Measurements from ENCODE around the gene CFAP61.

The CFAP61 gene

DNA sequence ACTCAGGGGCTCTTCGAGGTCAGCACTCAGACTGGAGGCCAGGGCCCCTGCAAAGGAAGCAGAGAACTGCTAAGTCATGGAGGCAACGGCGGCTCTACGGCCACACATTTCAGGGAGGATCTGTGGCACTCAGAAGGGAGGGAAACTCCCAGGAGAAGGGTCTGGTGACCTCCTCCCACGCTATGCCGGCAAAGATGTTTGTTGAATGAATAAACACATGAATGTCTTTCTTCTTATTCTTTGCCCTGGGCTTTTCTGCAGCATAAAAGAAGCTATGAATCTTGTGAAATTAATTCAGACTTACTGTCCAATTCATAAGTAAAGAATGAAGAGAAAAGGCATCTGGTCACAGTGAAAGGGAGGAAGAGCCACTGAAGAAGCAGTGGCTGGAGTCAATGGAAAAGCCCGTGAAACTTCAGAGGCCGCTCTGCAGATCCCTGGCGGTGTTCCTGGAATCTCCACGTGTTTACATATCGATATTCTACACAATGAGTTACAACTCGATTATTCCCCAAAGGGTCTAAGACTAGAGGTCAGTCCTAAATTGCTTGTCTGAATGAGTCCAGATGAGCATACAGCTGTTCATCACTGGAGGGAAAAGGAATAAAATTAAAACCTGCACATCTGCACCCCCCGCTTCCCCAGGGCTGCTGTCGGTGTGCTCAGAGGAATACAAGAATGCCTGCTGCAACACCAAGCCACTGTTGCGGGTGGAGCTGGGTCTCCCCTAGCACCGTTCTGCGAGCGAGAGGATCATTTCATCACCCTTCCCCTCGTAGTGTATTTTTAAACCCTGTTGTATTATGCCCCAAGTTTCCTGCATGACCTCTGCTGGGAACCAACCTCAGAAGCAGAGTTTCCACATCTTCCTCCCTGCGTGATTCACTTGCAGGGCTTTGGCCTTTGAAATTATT lies 341.1 kb downstream of the CFAP61 start:
- no peak for DNase-seq (ENCODE audit: low read depth, low spot score)

DNA sequence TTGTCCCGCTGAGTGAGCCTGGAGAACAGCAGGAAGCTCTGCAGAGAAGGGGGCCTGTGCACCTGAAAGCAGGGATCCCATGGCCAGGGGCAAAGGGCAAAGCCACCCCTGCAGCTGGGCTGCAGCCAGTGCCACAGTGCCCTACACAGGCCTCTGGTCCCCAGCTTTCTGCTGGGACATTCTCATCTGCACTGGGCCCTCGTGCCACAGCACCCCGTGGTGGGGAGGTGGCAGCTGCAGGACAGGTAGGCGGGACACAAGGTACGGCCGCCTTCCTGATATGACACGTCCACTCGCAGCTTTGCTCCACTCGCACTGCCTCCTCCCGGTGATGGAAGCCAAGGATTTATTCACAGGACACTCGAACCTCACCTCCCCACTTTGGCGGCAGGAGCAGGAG lies 342.8 kb downstream of the CFAP61 start:
- no peak for DNase-seq (ENCODE audit: low read depth, low spot score)

DNA sequence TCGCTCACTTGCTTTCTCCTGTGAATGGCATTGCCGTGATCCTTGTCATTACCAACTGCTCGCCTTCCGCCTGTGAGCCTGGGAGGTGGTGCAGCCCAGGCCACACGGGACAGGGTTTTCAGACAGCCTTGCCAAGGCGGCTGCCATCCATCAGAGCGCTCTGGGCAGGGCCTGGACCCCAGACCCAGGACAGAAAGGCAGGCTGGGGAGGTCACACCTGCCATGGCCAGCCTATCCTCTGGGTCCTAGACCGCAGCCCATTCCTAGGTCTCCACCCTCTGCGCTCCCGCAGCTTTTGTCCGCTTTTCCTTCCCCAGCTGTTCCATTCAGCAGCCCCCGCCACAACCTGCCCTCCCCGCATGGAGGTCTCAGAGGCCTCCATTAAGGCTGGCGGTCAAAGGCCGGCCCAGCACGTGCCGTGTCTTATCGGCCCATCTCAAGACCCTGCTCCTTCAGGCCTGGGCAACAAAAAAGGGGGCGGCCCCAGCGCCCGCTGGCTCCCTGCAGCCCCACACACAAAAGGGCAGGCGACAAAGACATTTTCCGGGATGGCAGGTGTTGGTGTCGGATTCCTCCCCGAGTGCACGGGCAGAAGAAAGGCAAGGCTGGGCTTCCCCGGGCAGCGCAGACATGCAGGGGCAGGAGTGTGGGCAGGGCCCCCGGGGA lies 343.7 kb downstream of the CFAP61 start:
- peak; percentile 45 for DNase-seq (ENCODE audit: low read depth, low spot score)

DNA sequence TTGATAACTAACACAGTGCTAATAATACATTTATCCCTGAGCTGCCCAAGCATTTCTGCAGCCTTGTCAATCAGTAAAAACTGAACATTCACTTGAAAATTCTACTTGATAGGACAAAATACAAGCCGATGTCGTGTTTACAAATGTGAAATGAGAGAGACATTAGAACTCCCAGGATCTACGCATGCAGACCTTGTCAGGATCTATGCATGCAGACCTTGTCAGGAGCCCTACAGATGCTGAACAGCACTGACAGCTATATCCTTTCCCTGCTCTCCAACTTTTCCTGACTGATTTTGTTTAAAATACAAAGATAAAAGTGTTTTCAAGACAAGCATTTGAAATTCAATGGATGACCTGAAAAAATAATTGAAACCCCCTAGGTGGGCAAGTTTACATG lies 344.5 kb downstream of the CFAP61 start:
- no peak for DNase-seq (ENCODE audit: low read depth, low spot score)

DNA sequence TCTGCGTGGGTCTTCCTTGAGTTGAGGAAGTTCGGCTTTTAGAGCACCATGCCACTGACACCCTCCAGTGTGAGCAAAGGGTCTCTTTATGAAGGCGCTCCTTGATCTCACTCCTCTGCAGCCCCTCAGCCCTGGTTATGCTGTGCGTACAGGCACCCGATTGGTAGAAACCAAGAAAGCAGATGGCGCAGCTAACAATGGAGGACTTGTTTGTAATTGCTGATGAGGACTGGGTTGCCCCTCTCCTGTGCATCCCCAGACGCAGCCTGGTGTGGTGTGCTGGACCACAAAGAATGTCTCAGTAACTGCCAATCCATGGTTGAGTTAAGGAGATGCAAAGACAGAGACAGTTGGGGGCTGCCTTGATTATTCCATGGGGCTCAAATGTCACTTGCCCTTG lies 345.8 kb downstream of the CFAP61 start:
- DNase-seq (ENCODE audit: low read depth, low spot score) = no peak

DNA sequence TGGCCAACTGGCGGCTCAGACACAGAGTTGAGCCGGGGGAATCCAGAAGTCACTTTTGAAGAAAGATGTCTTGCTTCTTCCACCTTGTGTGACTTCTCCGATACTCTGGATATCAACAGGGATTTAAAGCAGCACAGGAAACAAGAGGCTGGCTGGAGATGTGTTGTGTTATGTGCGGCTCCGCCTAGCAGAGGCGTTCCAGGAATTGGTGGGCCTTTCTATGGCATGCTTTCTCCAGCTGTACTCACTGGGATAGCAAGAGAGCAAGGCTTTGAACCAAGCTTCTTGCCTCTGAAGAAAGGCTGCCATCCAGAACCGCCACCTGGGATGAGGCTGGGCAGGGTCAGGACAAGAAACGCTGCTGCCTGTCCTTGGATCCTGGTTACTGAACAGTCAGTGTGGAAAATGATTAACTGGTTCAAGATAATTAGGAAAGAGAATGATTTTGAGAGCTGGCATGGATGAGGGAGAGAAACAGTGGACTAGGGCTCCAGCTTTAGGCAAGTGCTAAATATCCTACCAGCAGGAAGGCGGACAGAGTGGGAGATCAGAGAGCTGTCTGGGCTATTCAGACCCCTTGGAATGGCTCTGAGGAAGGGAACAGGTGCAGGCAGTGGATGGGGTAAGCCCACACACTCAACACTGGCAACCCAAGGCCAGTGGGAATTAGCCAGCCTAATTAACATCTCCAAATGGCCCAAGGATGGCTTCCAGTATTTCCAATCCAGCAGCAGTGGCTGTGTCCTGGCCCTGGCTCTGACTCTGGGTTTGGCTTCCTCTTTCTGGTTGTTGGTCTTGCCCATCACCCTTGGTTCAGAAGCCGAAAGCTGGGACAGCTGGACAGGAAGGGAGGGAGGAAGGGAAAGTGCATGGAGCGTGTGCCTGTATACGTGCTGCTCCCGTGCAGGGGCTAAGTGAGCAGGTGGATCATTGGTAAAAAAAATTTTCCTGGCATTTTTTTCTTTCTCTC lies 347.5 kb downstream of the CFAP61 start:
- DNase-seq (ENCODE audit: low read depth, low spot score) = no peak

DNA sequence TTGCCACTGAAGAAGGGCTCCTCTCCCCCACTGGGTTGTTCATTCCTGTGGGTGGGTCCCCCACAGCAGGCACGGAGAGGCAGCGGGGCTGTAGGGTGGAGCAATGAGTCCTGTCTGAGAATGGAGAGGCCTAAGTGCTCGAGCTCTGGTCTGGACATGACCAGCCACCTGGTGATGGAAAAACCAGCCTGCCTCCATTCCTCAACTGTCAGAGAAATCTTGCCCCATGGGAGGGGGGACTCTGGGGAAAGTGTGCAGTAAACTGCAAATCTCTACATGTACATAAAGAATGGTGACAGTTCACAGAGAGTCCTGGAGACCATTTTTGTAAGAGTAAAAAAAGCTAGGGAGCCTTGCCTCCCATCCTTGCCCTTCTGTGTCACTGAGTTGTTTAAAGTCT lies 349.7 kb downstream of the CFAP61 start:
- DNase-seq (ENCODE audit: low read depth, low spot score) = no peak

DNA sequence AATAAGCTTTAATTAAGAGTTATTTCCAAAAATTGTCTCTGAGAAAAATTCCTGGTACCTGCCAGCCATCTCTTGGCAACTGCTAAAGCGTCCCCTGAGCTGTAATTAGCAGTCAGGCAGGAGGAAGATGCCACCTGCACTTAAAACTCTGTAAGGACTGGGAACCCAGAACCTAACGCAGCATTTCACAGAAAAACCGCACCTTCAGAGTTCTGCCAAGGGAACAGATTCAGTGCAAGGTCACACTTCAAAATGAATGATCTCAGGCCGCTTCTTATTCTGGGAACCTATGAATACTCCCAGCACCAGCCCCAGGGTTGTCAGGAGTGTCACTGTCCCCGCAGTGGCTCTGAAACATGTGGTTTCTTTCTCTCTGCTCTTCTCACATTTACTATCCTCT lies 352.3 kb downstream of the CFAP61 start:
- DNase-seq (ENCODE audit: low read depth, low spot score) = no peak

DNA sequence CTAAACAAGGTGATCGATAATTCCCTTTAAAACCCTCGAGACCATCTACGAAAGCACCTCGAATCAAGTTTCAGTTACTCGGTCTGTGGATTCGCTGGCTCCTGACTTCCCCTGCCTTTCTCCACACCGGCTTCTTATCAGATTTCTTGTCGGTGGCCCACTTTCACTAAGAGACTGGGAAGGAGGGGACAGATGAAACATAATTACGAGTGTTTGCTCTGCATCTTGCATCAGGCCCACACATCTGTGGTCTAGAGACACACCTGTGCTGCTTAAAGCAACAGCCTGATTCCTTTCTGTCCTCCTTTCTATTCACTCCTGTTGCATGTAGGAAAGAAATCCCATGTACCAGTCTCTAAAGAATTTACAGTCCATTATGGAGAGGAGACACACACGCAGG lies 353.3 kb downstream of the CFAP61 start:
- DNase-seq (ENCODE audit: low read depth, low spot score) = no peak

DNA sequence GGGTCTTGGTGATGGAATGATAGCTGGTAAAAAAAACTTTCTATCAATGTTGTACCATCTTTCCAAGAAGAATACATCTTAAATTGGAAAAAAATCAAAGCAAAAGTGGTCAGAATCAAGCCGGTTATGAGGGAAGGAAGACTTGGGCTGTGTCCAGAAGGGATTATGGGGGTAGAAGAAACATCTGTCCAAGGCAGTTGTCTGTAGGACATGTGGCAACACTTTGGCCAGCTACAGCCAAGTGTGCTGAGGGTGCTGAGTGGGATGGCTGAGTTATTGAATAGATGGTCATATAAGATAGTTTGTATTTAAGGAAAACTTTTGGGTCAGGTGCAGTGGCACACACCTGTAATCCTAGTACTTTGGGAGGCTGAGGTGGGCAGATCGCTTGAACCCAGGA lies 354.0 kb downstream of the CFAP61 start:
- no peak for DNase-seq (ENCODE audit: low read depth, low spot score)

DNA sequence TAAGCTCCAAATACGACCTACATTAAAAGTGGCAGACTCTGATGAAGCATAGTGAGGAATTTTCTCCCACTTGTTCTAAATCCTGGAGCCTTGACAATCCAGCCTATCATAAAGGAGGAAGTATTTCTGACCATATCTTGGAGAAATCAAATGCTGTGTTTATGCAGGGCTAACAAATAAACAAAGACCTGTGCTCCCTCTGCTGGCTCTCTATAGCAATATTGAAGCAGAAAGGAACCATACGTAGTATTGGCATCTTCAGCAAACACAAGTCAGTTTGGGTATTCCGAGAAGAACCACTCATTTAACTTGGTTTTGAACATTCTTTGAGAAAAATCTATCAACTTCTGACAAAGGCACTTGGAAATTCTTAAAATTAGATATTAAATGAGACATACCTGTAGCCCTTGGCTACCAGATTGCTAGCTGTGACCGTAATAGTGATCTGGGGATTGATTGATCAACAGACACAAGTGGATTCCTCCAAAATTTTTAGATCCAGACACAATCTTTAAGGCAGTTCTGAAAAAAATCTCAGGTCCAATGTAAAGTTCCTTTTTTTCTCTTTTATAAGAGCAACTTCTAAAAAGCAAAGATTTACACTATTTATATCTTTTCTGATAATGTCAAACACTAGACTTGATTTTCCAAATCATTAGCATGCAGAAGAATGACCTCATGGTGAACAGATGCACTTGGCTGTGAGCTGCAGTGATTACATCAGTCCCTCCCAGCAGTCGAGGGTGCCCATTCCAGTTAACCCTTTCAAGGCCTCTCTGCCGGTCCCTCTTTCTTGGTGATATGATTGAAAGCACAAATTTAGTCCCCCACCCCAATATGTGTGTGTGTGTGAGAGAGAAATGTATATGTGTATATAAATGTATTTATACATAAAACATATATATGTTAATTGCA lies 355.8 kb downstream of the CFAP61 start:
- DNase-seq (ENCODE audit: low read depth, low spot score) = no peak

DNA sequence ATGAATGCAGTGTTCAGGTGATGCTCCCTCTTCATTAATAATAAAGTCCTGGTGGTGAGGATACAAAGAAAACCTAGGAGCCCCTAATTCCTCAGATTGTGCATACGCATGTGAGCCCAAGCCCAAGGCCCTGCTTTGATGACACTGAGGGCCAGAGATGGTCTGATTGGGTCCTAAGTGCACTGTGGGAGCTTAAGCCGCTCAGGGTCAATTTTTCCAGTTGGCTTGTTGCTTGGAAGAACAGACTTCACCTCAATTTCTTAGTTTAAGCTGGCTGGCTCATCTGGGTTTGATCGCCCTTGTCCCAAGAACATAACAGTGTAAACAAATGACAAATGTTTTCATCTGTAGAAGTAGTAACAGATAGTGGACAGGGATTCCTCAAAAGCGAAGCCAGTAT lies 357.0 kb downstream of the CFAP61 start:
- no peak for DNase-seq (ENCODE audit: low read depth, low spot score)
